Retinal pigment epithelial cell (primary cell): ENCODE measurements around the gene CD48.

Experiments
- DNase-seq: peaks from one replicate; pipeline ENCODE4 v3.0.0-alpha.2; 2010; ENCODE audit warnings: low read depth
- H3K4me3 ChIP-seq: 2 replicates; pipeline ENCODE4 v1.5.1; 2011; ENCODE audit warnings: mild to moderate bottlenecking, low read length, control low read depth, moderate library complexity
- CTCF ChIP-seq: conservative IDR thresholded peaks from 2 replicates; pipeline ENCODE4 v1.5.1; 2011; ENCODE audit warnings: low read depth, low read length, control low read depth, inconsistent platforms

Gene CD48

DNA sequence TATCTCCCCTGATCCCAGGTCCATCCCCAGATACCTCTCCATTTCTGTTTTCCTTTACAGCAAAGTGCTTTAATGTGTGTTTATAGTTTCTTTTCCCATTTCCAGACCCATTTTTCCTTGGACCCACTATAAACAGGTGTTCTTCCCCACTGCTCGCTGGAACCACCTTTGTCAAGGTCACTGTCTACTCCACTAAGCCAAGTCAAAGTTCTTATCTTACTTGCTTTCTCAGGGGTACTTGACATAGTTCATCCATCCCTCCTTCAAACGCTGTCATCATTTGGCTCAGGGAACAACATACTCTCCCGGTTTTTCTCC, 73.1 kb downstream of the CD48 start:
- TF ChIP-seq CTCF: no peak
- no peak for DNase-seq
- no peak overlapping the region for H3K4me3 ChIP-seq

DNA sequence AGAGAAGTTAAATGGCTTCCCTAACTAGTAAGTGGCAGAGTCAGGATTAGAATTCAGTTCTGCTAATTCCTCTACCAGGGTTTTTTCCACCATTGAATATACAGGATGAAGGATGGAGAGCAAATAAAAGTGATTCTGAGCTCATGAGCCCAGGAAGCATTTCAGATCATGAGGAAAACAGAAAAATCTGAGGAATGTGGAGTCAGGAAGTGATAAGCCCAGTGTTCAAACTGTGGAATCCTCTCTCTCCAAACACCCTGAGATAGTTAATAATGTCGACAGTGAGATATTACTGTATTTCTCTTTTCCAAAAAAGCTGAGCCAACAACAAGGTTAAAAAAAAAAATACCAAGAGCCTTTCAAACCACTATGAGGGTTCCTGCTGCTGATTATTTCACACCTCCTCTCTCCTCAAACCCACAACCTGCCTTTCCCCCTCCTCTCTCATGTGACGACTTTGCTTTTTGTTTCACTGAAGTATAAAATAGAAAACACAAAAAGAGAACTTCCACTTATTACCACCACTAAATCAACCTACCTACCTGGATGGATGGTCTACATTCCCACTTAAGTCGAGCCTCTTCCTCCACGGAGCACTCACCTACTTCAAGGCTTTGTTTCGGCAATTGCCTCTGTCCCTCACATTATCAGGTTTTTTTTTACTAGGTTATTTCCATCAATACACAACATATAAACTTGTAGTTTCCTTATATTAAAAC, 73.6 kb downstream of the CD48 start:
- H3K4me3 ChIP-seq: no peak overlapping the region
- TF ChIP-seq CTCF: no peak
- no peak for DNase-seq

- H3K4me3 ChIP-seq: no peak overlapping the region
- TF ChIP-seq CTCF: no peak
- DNase-seq: no peak
Observed at GRCh38 chr1:160637065-160637464, 74.6 kb downstream of the CD48 start.

- no peak for TF ChIP-seq CTCF
- H3K4me3 ChIP-seq: no peak overlapping the region
- no peak for DNase-seq
Observed at GRCh38 chr1:160636547-160636946, 75.1 kb downstream of the CD48 start.

- no peak overlapping the region for H3K4me3 ChIP-seq
- no peak for DNase-seq
- TF ChIP-seq CTCF: no peak
Observed at GRCh38 chr1:160636076-160636475, 75.5 kb downstream of the CD48 start.

GRCh38 chr1:160634543-160635491, 76.8 kb downstream of the CD48 start:
- no peak overlapping the region for H3K4me3 ChIP-seq
- no peak for TF ChIP-seq CTCF

DNA sequence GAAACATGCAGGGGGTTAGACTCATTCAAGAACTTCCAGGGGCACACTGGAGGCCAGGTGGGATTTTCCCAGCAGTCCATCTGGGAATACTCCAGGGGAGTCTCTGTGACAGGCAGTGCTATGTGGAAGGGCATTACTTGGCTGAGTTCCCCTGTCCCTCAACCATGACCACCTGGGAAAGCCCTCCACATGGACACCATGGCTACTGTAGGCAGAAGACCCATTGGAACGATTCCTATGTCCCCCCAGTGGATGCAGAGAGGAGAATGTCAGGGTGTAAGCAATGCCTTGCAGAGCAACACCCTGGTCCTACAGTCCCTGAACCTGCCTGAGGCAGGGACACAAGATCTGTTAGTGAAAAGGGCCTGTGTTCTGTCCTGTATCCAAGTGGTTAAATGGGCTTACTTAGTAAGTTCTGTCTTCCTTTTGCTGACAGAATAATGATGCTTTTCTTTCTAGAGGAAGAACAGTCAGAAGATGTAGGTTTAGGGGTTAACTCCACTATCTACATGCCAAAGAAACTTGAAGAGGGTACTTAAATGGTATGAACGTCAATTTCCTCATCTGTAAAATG, 78.2 kb downstream of the CD48 start:
- no peak for TF ChIP-seq CTCF
- no peak for DNase-seq
- H3K4me3 ChIP-seq: no peak overlapping the region

More at GRCh38 chr1:160634543-160635491, 76.8 kb downstream of the CD48 start:
- no peak for DNase-seq
